Fibroblast of lung (primary cell): ENCODE measurements around the gene GLIS1. TPM values are rescaled to one million over a fixed set of nuclear protein-coding genes. Genes with fewer than 3 reads are reported as not detected.

Experiments
- DNase-seq, 2 donors: peaks; one replicate each; pipeline versions ENCODE4 v3.0.0 to v3.0.0-alpha.2; 2010; ENCODE audit warnings: low read depth in 2 of 2
- H2AFZ ChIP-seq: 2 replicates; pipeline ENCODE4 v1.5.1; 2012; ENCODE audit warnings: low read length, control low read depth, inconsistent platforms
- H3K27ac ChIP-seq: 2 replicates; pipeline ENCODE4 v1.5.1; 2011; ENCODE audit warnings: low read length, control low read depth; ENCODE audit not compliant: insufficient read depth
- H3K27me3 ChIP-seq: 2 replicates; pipeline ENCODE4 v1.5.1; 2011; ENCODE audit warnings: mild to moderate bottlenecking, low read length; ENCODE audit not compliant: control insufficient read depth, insufficient read depth
- H3K36me3 ChIP-seq: 2 replicates; pipeline ENCODE4 v1.5.1; 2011; ENCODE audit warnings: low read length; ENCODE audit not compliant: control insufficient read depth, insufficient read depth
- H3K4me1 ChIP-seq: 2 replicates; pipeline ENCODE4 v1.5.1; 2011; ENCODE audit warnings: low read length; ENCODE audit not compliant: control insufficient read depth, insufficient read depth; ENCODE audit errors: extremely low read depth
- H3K4me2 ChIP-seq: 2 replicates; pipeline ENCODE4 v1.5.1; 2011; ENCODE audit warnings: low read length, control low read depth; ENCODE audit not compliant: insufficient read depth; ENCODE audit errors: extremely low read depth
- H3K4me3 ChIP-seq, 4 experiments: fragments of 200-600 bp in 1 of 4; sonication (generic) in 1 of 4; replicated peaks in 1 of 4; 2 replicates each; pipeline ENCODE4 v1.5.1; 2011 to 2016; ENCODE audit warnings: low read length in 4 of 4, low read depth in 3 of 4, mild to moderate bottlenecking in 3 of 4, control low read depth in 2 of 4, inconsistent platforms in 1 of 4, mixed read lengths in 1 of 4; ENCODE audit not compliant: insufficient read depth in 1 of 4; ENCODE audit errors: control extremely low read depth in 1 of 4
- H3K79me2 ChIP-seq: 2 replicates; pipeline ENCODE4 v1.5.1; 2012; ENCODE audit warnings: mild to moderate bottlenecking, low read length, inconsistent platforms; ENCODE audit not compliant: control insufficient read depth, insufficient read depth
- H3K9ac ChIP-seq: 2 replicates; pipeline ENCODE4 v1.5.1; 2011; ENCODE audit warnings: mild to moderate bottlenecking, low read length, control low read depth; ENCODE audit not compliant: insufficient read depth
- H3K9me3 ChIP-seq: 2 replicates; pipeline ENCODE4 v1.5.1; 2012; ENCODE audit warnings: low read depth, low read length; ENCODE audit not compliant: control insufficient read depth, insufficient read depth
- H4K20me1 ChIP-seq: 2 replicates; pipeline ENCODE4 v1.5.1; 2011; ENCODE audit warnings: low read length; ENCODE audit not compliant: control insufficient read depth, insufficient read depth; ENCODE audit errors: extremely low read depth
- CTCF ChIP-seq, 2 donors: IDR thresholded peaks in 1 of 2; conservative IDR thresholded peaks in 1 of 2; 1 replicate in 1 of 2; 2 replicates in 1 of 2; pipeline ENCODE4 v1.5.1; 2011 to 2012; ENCODE audit warnings: low read length in 2 of 2, control low read depth in 1 of 2, inconsistent platforms in 1 of 2, low read depth in 1 of 2, mild to moderate bottlenecking in 1 of 2
- EZH2 ChIP-seq: IDR thresholded peaks from 2 replicates; pipeline ENCODE4 v1.5.1; 2012; ENCODE audit warnings: low read length, control low read depth, mild to moderate bottlenecking; ENCODE audit errors: missing control alignments
- polyA plus RNA-seq, 2 donors: library from polyadenylated mRNA; depleted of rRNA in 1 of 2; stranded (reverse) in 1 of 2; unstranded in 1 of 2; fragments of >200 nt; gene quantifications; 2 replicates each; pipeline ENCODE4 v1.2.1, GENCODE V29; 2011 to 2012; ENCODE audit warnings: missing spikeins in 1 of 2
- total RNA-seq: library from RNA; depleted of rRNA; stranded (reverse); fragments of >200 nt; gene quantifications from 2 replicates; pipeline ENCODE4 v1.2.1, GENCODE V29; 2014

GLIS1 gene
- total and polyA plus RNA-seq, 2 donors (not counting 1 experiment from before 2014, with no cell fraction given) = under 0.01 to 0.05 TPM

GRCh38 chr1:53599481-53599880, 139.5 kb downstream of the GLIS1 start:
- Histone ChIP-seq H3K79me2 (no peaks in the 10 kb centered on the region), H3K27me3 (no peaks in the 10 kb centered on the region), H3K4me1 (no peaks in the 10 kb centered on the region), H2AFZ (no peak overlapping the region), H3K36me3 (no peaks in the 10 kb centered on the region), H3K4me2 (no peak overlapping the region), H3K9ac (no peak overlapping the region), H3K27ac (no peak overlapping the region), H4K20me1 (no peaks in the 10 kb centered on the region), H3K9me3 (no peaks in the 10 kb centered on the region), H3K4me3 (no peak overlapping the region)
- TF ChIP-seq EZH2 = no peak
- TF ChIP-seq CTCF (conservative IDR thresholded peaks at IDR 0.05 in 1 of 2, IDR thresholded peaks at IDR 0.05 in 1 of 2; ENCODE audit: low read depth in 1 of 2, low read length in 2 of 2) = no peak
- no peak for DNase-seq

DNA sequence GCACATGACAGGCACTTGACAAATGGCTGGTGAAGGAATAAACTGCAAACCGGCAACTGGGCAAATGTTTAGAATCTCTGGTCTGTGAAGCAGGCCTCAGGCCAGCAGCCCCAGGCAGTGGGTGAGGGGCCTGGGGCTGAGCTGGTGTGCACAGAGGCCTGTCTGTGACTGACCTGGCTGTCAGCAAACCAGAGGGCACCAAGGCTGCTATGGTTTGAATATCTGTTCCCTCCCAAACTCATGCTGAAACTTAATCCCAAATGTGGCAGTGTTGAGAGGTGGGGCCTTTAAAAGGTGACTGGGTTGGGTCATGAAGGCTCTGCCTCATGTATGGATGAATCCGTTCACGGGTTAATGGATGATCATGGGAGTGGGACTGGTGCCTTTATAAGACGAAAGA, 140.0 kb downstream of the GLIS1 start:
- Histone ChIP-seq H3K9me3 (no peaks in the 10 kb centered on the region), H3K36me3 (no peaks in the 10 kb centered on the region), H3K79me2 (no peaks in the 10 kb centered on the region), H3K27ac (no peak overlapping the region), H4K20me1 (no peaks in the 10 kb centered on the region), H3K27me3 (no peaks in the 10 kb centered on the region), H3K9ac (no peak overlapping the region), H3K4me1 (no peaks in the 10 kb centered on the region), H3K4me2 (no peak overlapping the region), H2AFZ (no peak overlapping the region), H3K4me3 (no peak overlapping the region)
- DNase-seq = no peak
- TF ChIP-seq EZH2 (no peak), CTCF (conservative IDR thresholded peaks at IDR 0.05 in 1 of 2, IDR thresholded peaks at IDR 0.05 in 1 of 2; ENCODE audit: low read depth in 1 of 2, low read length in 2 of 2) (no peak)

GRCh38 chr1:53595906-53596305, 143.1 kb downstream of the GLIS1 start:
- Histone ChIP-seq H3K4me3 (no peak overlapping the region), H3K4me2 (no peak overlapping the region), H3K27me3 (no peaks in the 10 kb centered on the region), H3K27ac (no peak overlapping the region), H3K9me3 (no peaks in the 10 kb centered on the region), H3K79me2 (no peaks in the 10 kb centered on the region), H3K4me1 (no peaks in the 10 kb centered on the region), H4K20me1 (no peaks in the 10 kb centered on the region), H3K9ac (no peak overlapping the region), H2AFZ (no peak overlapping the region), H3K36me3 (no peaks in the 10 kb centered on the region)
- no peak for DNase-seq
- TF ChIP-seq CTCF (conservative IDR thresholded peaks at IDR 0.05 in 1 of 2, IDR thresholded peaks at IDR 0.05 in 1 of 2; ENCODE audit: low read depth in 1 of 2, low read length in 2 of 2) (no peak), EZH2 (no peak)
